NCI-H2196 treated with DMSO at 0.1 percent for 48 hours (cell line): ENCODE results near the gene GYPC.
"Not testable (repeated sequence)": the region's sequence is repeated elsewhere in the genome, so short reads cannot be mapped to it uniquely, and the experiment has no call there.

Source experiments
- DNase-seq: peaks from one replicate; lab custom pipeline; 2025; ENCODE audit not compliant: unreplicated experiment; lab: John Stamatoyannopoulos, UW

The GYPC gene, protein sequence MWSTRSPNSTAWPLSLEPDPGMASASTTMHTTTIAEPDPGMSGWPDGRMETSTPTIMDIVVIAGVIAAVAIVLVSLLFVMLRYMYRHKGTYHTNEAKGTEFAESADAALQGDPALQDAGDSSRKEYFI

DNA sequence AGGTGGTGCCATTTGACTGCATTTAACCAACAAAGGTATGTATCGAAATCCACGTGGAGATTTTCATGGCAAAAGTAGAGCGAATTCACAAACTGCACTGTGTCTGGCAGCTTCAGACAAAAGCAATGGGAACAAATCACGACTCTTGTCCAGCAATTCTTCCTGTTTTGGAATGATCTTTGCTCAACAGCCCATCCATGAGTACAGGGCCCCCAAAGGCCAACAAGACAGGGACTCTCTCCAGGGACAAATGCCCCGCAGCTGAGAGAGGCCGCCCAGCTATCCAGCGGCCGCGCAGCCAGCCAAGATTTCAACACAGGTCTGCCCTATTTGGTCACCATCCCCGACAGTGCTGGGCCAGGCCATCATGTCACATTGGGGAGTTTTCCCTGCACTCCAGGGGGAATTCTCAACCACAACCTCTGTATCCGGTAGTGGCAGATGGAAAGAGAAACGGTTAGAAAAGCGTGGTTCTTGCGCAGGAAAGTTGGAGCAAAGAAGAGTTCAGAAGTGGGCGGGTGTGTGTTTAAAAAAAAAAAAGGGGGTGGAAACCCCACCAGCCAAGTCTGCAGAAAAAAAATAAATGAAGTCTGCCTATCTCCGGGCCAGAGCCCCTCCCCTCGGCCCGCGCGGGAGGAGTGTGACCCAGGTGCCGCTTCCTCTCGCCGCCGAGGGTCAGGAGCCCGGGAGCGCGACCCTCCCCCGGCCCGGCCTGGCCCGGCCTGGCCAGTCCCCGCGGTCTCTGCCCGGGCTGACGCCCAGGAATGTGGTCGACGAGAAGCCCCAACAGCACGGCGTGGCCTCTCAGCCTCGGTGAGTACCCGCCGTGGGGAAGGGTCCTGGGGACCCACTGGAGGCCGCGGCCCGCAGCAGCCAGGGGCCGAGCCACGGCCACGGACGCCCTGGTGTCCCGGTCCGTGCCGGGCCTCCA is at the start of gene GYPC:
TSS of gene GYPC (plus strand) at position 659 of the 931 bp plus-strand sequence. CDS start at position 765, 106 bp downstream.
- no peak for DNase-seq

DNA sequence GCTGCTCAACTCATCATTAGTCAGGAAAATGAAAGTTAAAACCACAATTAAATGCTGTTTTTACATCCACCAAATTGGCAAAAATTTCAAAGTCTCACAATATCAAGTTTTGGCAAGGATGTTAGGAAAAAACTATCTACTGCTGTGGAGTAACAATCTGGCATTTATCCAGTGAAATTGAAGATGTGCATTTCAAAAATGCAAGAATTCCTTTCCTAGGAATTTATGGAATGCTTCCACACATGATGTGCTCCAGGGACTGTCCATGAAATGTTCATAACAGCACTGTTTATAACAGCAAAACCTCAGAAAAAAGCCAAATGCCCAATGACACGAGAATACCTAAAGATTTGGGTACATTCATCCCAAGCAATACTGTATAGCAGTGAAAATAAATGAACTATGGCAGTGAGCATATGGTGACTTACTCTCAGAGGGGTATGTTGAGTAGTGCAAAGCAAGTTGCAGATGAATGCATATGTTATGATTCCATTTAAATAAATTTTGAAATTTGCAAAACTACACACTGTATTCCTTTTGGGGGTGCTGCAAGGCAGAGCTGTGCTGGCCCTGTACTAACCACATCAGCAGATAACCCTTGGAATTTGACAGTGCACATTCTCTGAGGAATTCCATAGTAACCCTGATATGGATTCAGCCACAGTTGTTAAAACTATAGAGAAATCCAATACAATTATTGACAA is 41.3 kb upstream of the GYPC start:
- DNase-seq, result no peak

DNA sequence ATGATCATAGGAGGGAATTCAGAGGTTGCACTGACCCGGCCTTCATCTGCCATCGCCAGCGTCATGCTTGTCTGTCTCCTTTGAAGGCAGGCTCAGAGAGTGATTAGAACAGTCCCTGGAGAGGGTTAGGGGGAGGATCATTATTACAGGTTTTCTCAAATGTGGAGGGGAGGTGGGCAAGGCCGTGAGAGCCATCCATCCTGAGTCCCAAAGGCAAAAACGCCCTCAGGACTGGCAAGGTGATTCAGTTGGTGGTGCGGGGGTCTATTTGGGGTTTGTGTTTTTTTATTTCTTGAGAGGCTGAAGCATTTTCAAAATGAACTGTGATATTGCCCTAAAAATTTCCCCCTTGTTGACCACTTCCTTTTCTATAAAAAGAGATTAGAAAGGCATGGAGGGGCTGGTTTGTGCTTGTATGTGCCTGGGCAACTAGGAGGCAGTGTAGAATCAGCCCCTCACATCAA is 39.3 kb upstream of the GYPC start:
- no peak for DNase-seq

DNA sequence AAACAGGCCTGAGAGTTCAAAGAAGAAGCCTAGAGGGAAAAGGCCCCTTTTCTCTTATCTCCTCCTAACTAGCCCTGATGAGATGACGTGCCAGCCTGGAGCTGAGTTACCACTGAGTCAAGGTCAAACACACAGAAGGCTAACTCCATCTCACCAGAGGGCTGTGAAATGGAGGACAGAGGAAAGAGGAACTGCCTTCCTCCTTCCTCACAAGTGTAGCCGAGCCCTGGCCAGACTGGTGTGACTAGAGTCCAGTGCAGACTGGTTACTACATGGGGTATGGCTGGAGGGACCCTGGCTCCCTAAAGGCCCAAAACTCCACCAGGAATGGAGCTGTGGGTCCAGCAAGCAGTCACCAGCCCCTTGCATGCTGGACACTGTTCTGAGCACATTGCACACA is 35.7 kb upstream of the GYPC start:
- no peak for DNase-seq

DNA sequence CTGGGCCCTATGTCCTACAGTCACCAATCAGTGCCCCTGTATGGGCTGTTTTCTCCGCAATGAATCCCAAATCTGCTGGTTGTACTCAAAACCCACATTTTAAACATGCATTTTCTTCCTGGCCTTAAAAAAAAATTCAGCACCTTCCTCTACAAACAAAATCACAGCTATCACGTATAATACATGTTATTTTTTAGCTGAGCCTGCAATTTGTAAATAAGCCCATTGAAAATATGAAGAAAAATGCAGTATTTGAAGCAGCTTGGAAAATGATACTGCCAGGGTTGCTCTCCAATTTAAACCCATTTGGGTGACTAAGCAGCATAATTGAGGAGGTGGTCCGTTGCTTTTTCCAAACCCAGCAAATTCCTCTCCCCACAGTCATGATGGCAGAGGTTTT is 33.0 kb upstream of the GYPC start:
- no peak for DNase-seq

DNA sequence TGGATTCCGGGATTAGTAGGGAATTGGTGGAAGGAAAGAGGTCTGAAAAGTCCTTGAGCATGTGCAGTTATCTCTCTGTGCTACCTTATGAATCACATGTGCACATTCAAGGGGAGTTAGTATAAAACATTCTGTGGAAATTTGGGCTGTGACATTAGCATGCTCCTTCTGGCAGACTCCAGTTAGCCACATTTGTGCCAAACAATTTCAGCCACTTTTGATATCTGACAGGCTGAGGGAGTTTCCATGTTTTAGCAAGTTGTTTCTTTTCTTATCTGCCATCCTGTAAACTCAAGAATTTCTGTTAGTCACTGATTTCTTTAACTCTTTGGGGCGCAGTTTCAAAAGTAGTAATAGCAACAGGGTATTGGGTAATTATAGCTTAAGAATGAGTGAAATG is 28.3 kb upstream of the GYPC start:
- no peak for DNase-seq

DNA sequence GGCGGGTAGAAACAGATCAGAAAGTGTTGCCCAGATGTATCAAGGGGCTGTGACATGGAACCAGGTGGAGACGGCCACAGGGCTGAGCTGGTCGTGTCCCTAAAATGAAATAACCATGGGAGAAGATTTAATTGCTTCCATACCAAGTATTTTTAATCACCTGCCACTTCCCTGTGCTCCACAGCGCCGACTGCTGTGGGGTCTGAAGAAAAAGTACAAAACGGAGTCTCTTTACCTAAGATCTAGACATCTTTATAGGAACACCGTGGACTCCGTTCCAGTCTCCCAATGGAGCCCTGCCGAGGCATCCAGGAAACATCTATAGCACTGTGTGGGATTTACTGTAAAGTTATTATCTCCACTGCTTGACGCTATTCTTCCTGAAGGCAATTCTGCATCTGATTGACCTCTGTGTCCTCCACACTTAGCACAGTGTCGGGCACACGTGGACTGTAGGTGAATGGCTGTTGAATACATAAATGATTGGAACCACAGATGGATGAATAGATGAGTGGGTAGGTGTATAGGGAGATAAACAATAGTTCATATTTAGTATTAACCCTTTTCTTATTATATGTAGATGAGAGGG is 21.6 kb upstream of the GYPC start:
- no peak for DNase-seq

DNA sequence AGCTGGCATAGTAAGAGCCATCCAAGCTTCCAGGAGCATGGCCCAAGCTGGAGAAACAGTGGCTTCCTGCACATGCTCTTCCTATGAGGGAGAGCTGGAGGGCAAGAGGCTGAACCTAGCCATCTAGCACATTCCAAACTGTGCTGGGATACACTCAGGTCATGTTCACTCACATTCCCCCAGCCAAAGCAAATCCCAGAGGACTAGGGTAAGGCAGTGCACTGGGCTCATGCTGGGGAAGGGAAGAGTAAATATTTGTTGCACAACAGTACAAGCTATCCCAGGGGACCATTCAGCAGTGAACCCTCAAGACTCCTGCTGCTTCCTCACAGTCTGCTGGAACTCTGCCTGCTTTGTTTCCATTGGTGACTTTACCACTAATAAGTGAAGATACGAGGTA is 20.7 kb upstream of the GYPC start:
- no peak for DNase-seq

DNA sequence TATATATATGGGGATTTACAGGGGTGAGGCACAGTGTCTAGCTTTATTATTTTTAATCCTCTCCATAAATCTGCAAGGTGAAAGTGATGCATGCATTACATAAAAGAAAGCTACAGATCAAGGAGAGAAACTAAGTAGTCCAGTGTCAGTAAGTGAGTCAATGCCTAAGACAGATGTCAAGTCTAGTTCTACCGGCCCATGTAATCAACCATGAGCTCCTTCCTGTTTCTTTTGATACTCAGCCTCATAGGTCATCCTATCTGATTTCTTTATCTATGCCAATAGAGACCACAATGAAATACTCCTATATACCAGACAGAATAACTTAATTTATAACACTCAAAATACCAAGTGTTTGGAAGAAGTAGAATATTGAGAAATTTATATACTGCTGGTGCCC is 20.2 kb upstream of the GYPC start:
- no peak for DNase-seq

DNA sequence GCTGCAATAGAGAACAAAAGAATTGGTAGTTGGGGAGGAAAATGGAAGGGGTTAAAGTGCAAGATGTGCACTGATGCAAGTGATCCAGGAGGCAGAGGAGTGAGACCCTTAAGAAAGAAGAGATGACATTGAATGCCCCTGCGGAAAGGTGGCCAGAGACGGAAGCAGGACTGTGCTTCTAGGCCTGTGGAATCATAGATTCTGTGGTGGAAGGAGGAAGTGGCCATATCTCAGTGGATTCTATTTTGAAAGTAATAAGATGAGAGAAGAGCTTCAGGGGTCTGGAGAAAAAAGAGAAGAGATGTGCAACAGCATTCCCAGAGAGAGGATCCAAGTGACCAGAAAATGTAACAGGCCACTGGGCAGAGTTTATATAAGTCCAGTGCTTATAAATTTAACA is 18.6 kb upstream of the GYPC start:
- no peak for DNase-seq

DNA sequence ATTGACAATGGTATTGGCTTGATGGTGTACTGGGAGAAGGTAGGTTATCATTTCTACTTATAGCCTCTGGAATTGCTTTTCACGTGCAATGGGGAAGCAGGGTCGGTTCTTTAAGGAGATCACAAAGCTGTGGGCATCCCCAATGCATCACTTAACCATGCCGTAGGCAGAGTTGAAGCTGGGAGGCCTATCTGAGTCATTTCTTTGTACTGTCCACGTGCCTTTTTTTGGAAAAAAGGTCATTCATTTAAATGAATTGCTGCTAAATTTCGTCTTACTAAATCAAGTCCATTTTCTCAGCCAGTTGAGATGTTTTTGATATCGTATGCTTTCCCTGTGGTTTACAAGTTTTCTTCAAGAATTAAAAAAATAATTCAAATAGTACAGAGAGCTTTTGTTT is 17.2 kb upstream of the GYPC start:
- no peak for DNase-seq

DNA sequence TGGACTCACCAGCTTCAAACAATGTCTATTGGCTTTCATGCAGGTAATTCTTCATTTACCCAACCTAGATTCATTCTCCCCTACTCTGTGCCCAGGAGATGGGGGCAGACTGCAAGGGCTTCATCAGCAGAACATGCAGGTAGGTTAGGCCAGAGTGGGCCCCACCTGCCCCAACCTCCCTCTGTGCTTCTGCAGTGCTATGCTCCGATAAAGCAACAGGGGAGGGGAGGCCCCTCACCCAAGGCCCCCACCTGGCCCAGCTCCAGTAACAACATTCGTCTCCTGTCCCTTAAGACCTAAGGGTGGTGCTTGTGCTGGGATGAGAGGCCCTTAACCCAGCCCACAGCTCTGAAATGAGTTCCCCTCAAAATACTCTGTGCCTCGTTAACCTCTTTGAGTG is 16.7 kb upstream of the GYPC start:
- DNase-seq, result no peak

DNA sequence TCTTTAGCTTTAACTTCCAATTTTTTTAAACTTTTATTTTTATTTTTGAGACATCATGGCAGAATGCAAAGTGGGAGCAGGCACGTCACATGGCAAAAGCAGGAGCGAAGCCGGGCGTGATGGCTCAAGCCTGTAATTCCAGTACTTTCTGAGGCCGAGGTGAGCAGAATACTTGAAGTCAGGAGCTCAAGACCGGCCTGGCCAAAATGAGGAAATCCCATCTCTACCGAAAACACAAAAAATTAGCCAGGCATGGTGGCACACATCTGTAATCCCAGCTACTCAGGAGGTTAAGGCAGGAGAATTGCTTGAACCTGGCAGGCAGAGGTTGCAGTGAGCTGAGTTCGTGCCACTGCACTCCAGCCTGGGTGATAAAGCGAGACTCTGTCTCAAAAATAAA is 14.7 kb upstream of the GYPC start:
- DNase-seq, result not testable (repeated sequence)

DNA sequence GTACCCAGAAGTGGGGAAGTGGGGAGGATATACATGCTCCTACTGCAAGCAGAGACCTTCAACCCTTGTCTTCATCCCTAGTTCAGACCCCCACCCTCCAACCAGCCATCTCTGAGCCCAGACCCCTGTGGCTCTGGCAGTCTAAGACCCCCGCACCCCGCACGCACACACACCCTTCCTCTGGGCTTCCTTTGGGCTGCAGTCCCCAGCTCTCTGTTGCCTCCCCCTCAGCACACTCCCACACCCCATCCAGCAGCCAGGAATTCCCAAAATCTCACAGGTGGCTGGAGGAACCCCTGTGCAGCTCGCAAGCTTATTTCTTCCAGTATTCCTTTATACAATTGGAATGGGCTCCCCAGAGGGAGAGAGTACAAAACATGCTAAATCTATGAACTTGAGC is 13.9 kb upstream of the GYPC start:
- DNase-seq, result no peak

DNA sequence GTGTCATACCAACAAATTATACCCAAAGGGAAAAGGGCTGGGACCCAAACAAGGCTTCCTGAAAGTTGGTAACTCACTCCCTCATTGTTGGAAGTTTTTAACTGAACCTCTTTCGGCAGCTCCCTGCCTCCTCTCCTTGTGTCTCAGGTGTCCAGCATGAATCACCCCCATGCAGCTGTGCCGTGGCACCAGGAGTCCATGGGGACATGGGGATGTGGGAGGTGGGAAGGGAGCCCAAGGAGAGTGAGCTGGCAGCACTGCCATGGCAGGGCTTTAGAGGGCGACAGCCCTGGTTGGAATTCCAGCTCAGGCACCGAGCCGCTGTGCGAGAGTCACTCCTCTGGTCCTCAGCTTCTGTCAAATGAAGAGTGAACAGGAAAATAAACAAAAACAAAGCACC is 12.5 kb upstream of the GYPC start:
- DNase-seq, result no peak

DNA sequence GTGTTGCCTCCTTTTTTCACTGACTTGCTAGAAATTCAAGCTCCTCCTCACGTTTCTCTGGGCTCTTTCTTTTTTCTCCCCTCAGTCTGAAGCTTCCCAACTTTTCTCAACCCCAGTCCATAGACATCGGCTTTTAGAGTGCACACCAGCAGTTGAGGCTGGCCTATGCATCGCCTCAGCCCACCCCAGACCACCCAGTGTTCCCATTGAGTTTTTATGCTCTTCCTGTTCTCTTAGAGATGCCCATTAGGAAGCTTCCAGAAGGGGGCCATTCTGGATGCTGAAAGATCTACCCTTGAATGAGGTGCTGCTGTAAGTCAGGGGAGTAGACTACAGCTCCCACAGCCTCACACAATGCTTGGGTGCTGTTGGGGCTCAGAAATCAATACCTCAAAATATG is 12.0 kb upstream of the GYPC start:
- DNase-seq, result no peak

DNA sequence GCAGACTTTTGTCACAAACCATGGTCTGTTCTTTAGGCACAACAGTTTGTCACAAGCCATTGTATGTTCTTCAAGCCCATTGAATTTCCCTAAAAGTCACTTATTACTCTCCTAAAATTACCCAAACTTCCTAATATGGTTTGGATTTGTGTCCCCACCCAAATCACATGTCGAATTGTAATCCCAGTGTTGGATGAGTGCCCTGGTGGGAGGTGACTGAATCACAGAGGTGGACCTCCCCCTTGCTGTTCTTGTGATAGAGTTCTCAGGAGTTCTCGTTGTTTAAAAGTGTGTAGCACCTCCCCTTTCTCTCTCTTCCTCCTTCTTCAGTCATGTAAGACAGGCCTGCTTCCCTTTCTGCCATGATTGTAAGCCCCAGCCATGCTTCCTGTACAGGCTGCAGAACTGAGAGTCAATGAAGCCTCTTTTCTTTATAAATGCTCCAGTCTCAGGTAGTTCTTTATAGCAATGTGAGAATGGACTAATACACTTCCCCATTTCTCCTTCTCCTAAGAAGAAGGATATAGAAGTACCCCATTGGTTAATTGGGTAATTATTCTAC is 11.2 kb upstream of the GYPC start:
- DNase-seq, result no peak

DNA sequence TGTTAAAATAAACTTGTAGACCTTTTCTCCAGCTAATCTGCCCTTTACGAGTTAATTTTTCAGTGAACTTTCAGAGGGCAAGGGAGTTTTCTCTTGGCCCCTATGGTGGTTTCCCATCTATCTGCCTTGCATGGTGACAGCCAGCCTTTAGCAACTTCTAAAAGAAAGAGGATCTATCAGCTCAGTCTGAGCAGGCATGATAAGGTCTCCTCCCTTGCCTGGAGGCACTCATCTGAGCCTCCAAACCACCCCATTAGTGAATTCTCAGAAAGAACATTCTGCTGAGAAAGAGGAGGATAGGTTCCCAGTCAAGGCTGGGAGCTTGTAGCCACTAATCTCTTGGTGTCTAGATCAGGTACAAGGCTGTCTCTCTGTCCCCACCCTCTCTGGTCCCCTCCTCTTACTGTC is 10.7 kb upstream of the GYPC start:
- no peak for DNase-seq

DNA sequence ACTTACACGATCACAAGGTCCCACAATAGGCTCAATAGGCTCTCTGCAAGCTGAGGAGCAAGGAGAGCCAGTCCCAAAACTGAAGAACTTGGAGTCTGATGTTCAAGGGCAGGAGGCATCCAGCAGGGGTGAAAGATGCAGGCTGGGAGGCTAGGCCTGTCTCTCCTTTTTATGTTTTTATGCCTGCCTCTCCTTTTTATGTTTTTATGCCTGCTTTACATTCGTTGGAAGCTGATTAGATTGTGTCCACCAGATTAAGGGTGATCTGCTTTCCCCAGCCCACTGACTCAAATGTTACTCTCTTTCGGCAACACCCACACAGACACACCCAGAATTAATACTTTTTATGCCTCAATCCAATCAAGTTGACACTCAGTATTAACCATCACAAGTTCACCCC is 9.9 kb upstream of the GYPC start:
- DNase-seq, result no peak

DNA sequence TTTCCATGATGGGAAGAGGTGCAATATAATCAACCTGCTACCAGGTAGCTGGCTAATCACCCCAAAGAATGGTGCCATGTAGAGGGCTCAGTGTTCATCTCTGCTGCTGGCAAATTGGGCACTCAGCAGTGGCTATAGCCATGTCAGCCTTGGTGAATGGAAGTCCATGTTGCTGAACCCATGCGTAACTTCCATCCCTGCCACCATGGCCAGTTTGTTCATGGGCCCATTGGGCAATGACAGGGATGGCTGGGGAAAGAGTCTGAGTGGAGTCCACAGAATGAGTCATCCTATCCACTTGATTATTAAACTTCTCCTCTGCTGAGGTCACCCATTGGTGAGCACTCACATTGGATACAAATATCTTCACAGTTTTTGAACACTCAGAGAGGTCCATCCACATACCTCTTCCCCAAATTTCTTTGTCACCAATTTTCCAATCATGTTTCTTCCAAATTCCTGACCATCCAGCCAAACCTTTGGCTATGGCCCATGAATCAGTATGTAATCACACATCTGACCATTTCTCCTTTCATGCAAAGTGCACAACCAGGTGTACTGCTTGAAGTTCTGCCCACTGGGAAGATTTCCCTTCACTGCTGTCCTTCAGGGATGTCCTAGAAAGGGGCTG is 8.1 kb upstream of the GYPC start:
- DNase-seq, result not testable (repeated sequence)

DNA sequence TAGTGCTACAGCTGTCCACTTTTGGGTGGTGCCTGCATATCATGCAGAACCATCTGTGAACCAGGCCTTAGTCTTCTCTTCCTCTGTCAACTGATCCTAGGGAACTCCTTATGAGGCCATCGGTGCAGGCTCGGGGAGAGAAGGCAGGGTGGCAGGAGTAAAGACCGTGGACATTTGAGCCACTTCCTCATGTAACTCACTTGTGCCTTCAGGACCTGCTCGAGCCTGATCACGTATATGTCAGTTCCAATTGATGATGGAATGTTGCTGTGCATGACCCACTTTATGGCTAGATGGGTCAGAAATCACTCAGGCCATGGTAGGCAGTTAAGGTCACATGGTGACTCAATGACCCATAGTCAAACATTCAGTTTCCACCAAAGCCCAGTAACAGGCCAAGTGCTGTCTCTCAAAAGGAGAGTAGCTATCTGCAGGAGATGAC is 7.6 kb upstream of the GYPC start:
- DNase-seq, result not testable (repeated sequence)
